Mesodermal cell (in vitro differentiated cells): ENCODE data around the gene PUS7.
"Not testable (repeated sequence)": the region's sequence is repeated elsewhere in the genome, so short reads cannot be mapped to it uniquely, and the experiment has no call there.

ENCODE experiments used
- H3K27ac ChIP-seq: 2 replicates; pipeline ENCODE4 v1.7.0; 2013; ENCODE audit warnings: mild to moderate bottlenecking, low read depth, low read length, moderate library complexity; ENCODE audit not compliant: severe bottlenecking
- H3K36me3 ChIP-seq: 2 replicates; pipeline ENCODE4 v1.7.1; 2013; ENCODE audit warnings: mild to moderate bottlenecking, low read length, moderate library complexity; ENCODE audit not compliant: control insufficient read depth, insufficient read depth
- H3K4me1 ChIP-seq: one replicate; pipeline ENCODE4 v1.7.1; 2013; ENCODE audit warnings: mild to moderate bottlenecking, low read length; ENCODE audit not compliant: insufficient read depth, control insufficient read depth, poor library complexity, severe bottlenecking
- H3K4me3 ChIP-seq: 2 replicates; pipeline ENCODE4 v1.7.0; 2013; ENCODE audit warnings: low read length, control low read depth, mild to moderate bottlenecking; ENCODE audit not compliant: insufficient read depth, poor library complexity, severe bottlenecking; ENCODE audit errors: extremely low read depth
- H3K9me3 ChIP-seq: 2 replicates; pipeline ENCODE4 v1.7.1; 2013; ENCODE audit warnings: mild to moderate bottlenecking, low read length, moderate library complexity; ENCODE audit not compliant: control insufficient read depth
- WGBS, 2 experiments: methylation state at CpG; one replicate each; pipeline ENCODE4 v1.1.5; 2013; ENCODE audit warnings: missing lambda C conversion rate in 2 of 2; ENCODE audit not compliant: insufficient coverage in 2 of 2; 5-methylcytosine and 5-hydroxymethylcytosine counted together

The PUS7 gene

DNA sequence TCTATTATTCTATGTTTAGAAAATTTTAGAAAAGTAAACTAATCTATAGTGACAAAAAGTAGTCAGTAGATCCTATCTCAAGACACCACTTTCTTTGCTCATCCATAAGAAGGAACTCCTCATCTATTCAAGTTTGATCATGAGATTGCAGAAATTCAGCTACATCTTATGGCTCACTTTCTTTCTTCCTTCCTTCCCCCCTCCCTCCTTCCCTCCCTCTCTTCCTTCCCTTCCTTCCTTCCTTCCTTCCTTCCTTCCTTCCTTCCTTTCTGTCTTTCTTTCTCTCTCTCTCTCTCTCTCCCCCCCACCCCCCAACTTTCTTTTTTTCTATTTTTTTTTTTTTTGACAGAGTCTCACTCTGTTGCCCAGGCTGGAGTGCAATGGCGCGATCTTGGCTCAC lies 98.1 kb downstream of the PUS7 start:
- WGBS, 2 experiments = 82 to 90% methylated on average over 2 of the region's 2 CpGs
- Histone ChIP-seq H3K4me3 (no peak overlapping the region), H3K36me3 (no peaks in the 10 kb centered on the region), H3K9me3 (no peaks in the 10 kb centered on the region), H3K27ac (no peak overlapping the region), H3K4me1 (no peaks in the 10 kb centered on the region)

DNA sequence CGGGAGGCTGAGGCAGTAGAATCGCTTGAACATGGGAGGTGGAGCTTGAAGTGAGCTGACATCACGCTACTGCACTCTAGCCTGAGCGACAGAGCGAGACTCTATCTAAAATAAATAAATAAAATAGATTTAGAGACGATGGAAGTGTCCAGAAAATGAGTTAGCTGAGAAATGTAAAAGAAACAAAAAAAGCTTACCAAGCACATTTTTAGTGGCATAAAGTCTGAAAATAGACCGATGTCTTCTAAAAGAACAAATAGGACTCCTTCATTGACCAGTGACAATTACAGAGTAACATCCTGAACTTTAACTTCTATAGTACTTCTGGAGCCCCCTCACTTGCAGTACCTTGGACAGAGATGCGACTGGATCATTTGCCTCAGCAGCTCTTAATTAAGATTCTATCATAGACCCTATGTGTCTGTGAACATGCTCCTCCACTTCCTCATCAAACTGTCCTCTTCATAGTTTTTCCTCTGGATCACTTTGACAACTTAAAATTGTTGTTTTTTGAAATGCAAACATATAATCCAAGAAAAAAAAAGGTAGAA lies 108.1 kb downstream of the PUS7 start:
- no peaks in the 10 kb centered on the region for H3K9me3 ChIP-seq
- H3K4me1 ChIP-seq = no peaks in the 10 kb centered on the region
- no peaks in the 10 kb centered on the region for H3K36me3 ChIP-seq
- 88% methylated on average over 2 to 3 of the region's 8 CpGs for WGBS, 2 experiments
- H3K4me3 ChIP-seq = no peak overlapping the region
- no peak overlapping the region for H3K27ac ChIP-seq

DNA sequence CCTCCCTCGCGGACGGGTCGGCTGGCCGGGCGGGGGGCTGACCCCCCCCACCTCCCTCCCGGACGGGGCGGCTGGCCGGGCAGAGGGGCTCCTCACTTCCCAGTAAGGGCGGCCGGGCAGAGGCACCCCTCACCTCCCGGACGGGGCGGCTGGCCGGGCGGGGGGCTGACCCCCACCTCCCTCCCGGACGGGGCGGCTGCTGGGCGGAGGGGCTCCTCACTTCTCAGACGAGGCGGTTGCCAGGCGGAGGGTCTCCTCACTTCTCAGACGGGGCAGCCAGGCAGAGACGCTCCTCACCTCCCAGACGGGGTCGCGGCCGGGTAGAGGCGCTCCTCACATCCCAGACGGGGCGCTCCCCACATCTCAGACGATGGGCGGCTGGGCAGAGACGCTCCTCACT lies 111.3 kb downstream of the PUS7 start:
- not testable (repeated sequence) for H3K4me3 ChIP-seq, H3K36me3 ChIP-seq, H3K9me3 ChIP-seq, H3K27ac ChIP-seq, H3K4me1 ChIP-seq
- 96 to 99% methylated on average over 5 to 10 of the region's 36 CpGs for WGBS, 2 experiments

DNA sequence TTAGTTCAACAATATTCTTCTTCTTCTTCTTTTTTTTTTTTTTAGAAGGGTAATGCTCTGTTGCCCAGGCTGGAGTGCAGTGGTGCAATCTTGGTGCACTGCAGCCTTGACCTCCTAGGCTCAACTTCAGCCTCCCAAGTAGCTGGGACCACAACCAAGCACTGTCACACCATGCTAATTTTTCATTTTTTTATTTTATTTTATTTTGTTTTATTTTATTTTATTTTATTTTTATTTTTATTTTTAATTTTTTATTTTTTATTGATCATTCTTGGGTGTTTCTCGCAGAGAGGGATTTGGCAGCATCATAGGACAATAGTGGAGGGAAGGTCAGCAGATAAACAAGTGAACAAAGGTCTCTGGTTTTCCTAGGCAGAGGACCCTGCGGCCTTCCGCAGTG lies 112.3 kb downstream of the PUS7 start:
- not testable (repeated sequence) for H3K36me3 ChIP-seq, H3K4me3 ChIP-seq, H3K9me3 ChIP-seq, H3K4me1 ChIP-seq, H3K27ac ChIP-seq
- no CpG with 5 or more reads among the region's 3 CpGs for WGBS, 2 experiments

DNA sequence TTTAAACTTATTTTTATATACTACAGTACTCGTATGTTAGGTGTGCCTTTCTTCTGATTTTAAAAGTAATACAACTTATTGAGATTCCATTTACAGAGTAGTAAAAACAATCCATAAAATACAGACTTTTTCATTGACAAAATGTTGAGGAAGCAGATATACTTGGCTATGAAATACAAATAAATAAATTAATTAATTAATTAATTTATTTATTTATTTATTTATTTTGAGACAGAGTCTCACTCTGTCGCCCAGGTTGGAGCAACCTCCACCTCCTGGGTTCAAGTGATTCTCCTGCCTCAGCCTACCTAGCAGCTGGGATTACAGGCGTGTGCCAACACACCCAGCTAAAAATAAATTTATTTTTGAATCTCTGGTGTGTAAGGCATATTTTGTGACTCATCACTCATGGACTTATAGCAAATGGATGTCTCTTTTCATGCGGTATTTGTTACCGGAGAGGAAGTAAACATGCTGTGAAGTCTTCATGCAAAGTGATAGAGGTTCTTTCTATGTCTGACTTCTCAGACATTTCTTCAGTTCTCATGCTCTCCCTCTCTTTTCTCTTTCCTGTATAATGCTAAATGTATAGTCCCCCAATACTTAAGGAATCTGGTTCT lies 113.2 kb downstream of the PUS7 start:
- Histone ChIP-seq H3K27ac (no peak overlapping the region), H3K4me3 (no peak overlapping the region), H3K36me3 (no peaks in the 10 kb centered on the region), H3K4me1 (no peaks in the 10 kb centered on the region), H3K9me3 (no peaks in the 10 kb centered on the region)
- 100% methylated on average over 1 of the region's 5 CpGs; no CpG with 5 or more reads in 1 of the 2 experiments for WGBS, 2 experiments
